HG03432 (cell line): ENCODE results near the gene ESF1.

Source experiments
- ATAC-seq: cut with Tn5 transposase; IDR thresholded peaks from one replicate; pipeline ENCODE4 v1.9.1; 2021; ENCODE audit warnings: mild to moderate bottlenecking, moderate library complexity; ENCODE audit not compliant: unreplicated experiment

Gene ESF1

GRCh38 chr20:13784893-13785715, at the start of gene ESF1, which contains the start of gene NDUFAF5:
ESF1 (minus strand) TSS chr20:13784919; CDS start chr20:13783140, 1,779 bp downstream.
NDUFAF5 (plus strand) TSS chr20:13785028; CDS start chr20:13785069, 41 bp downstream.
- ATAC-seq = peak; percentile 97

- no peak for ATAC-seq
Observed at GRCh38 chr20:13831476-13831875, 46.8 kb upstream of the ESF1 start.

- ATAC-seq = no peak
Observed at GRCh38 chr20:13825465-13825864, 40.7 kb upstream of the ESF1 start.

- ATAC-seq = no peak
Observed at GRCh38 chr20:13824459-13824858, 39.7 kb upstream of the ESF1 start.

GRCh38 chr20:13822459-13822858, 37.7 kb upstream of the ESF1 start:
- no peak for ATAC-seq

GRCh38 chr20:13821876-13822275, 37.2 kb upstream of the ESF1 start:
- no peak for ATAC-seq

- peak; percentile 86 for ATAC-seq
Observed at GRCh38 chr20:13819885-13820645, 35.3 kb upstream of the ESF1 start.

- no peak for ATAC-seq
Observed at GRCh38 chr20:13817342-13817741, 32.6 kb upstream of the ESF1 start.

- no peak for ATAC-seq
Observed at GRCh38 chr20:13816757-13817156, 32.0 kb upstream of the ESF1 start.

- no peak for ATAC-seq
Observed at GRCh38 chr20:13814672-13815071, 30.0 kb upstream of the ESF1 start.

- no peak for ATAC-seq
Observed at GRCh38 chr20:13813910-13814309, 29.2 kb upstream of the ESF1 start.

- ATAC-seq = no peak
Observed at GRCh38 chr20:13810446-13810845, 25.7 kb upstream of the ESF1 start.

- no peak for ATAC-seq
Observed at GRCh38 chr20:13809855-13810254, 25.1 kb upstream of the ESF1 start.

GRCh38 chr20:13809373-13809772, 24.7 kb upstream of the ESF1 start:
- ATAC-seq = no peak

GRCh38 chr20:13800728-13801134, 16.0 kb upstream of the ESF1 start:
- ATAC-seq = no peak

GRCh38 chr20:13799974-13800373, 15.3 kb upstream of the ESF1 start:
- ATAC-seq = no peak

GRCh38 chr20:13799040-13799439, 14.3 kb upstream of the ESF1 start:
- ATAC-seq = no peak

GRCh38 chr20:13794667-13795066, 9.9 kb upstream of the ESF1 start:
- no peak for ATAC-seq

- ATAC-seq = no peak
Observed at GRCh38 chr20:13793001-13793400, 8.3 kb upstream of the ESF1 start.

GRCh38 chr20:13791540-13792459, 7.1 kb upstream of the ESF1 start:
- ATAC-seq = no peak

GRCh38 chr20:13790708-13791107, 6.0 kb upstream of the ESF1 start:
- no peak for ATAC-seq
